ENCODE results near the gene TEC.
"Not testable (repeated sequence)": the region's sequence is repeated elsewhere in the genome, so short reads cannot be mapped to it uniquely, and the experiment has no call there.

TEC gene

GRCh38 chr4:48268956-48269860, at the start of gene TEC:
Gene TEC, minus strand, starts transcription at chr4:48269838. Its CDS starts 41,224 bp downstream, at chr4:48228614.
- peak in 17 of 42 donors; percentile 4 to 46 (median 17) for DNase-seq
- intact Hi-C loops (cut with DNase I): no loop called here

- DNase-seq: peak in 5 of 42 donors; percentile 1 to 25 (median 3)
- intact Hi-C loops (cut with DNase I): no loop called here
These were observed 46.3 kb upstream of the TEC start for GRCh38 chr4:48315728-48316630.

GRCh38 chr4:48314746-48315145, 45.1 kb upstream of the TEC start:
- intact Hi-C loops (cut with DNase I); DNase-seq: not testable (repeated sequence)

GRCh38 chr4:48311896-48312295, 42.3 kb upstream of the TEC start:
- DNase-seq: no peak
- intact Hi-C loops (cut with DNase I): no loop called here

- intact Hi-C loops (cut with DNase I): no loop called here
- no peak for DNase-seq
These were observed 39.3 kb upstream of the TEC start for GRCh38 chr4:48308901-48309300.

- DNase-seq: no peak
- intact Hi-C loops (cut with DNase I): no loop called here
These were observed 37.9 kb upstream of the TEC start for GRCh38 chr4:48307528-48307927.

- no peak for DNase-seq
- intact Hi-C loops (cut with DNase I): no loop called here
These were observed 35.9 kb upstream of the TEC start for GRCh38 chr4:48305508-48305907.

GRCh38 chr4:48300004-48300403, 30.4 kb upstream of the TEC start:
- no peak for DNase-seq
- intact Hi-C loops (cut with DNase I): no loop called here

- DNase-seq: no peak
- intact Hi-C loops (cut with DNase I): no loop called here
These were observed 29.9 kb upstream of the TEC start for GRCh38 chr4:48299560-48299959.

GRCh38 chr4:48297256-48297846, 27.7 kb upstream of the TEC start:
- no peak for DNase-seq
- intact Hi-C loops (cut with DNase I): no loop called here

GRCh38 chr4:48296365-48296764, 26.7 kb upstream of the TEC start:
- intact Hi-C loops (cut with DNase I): no loop called here
- no peak for DNase-seq

- DNase-seq: no peak
- intact Hi-C loops (cut with DNase I): no loop called here
These were observed 25.5 kb upstream of the TEC start for GRCh38 chr4:48295116-48295515.

- DNase-seq; intact Hi-C loops (cut with DNase I): not testable (repeated sequence)
These were observed 22.7 kb upstream of the TEC start for GRCh38 chr4:48292218-48292790.

GRCh38 chr4:48290146-48290772, 20.6 kb upstream of the TEC start:
- no peak for DNase-seq
- intact Hi-C loops (cut with DNase I): no loop called here

GRCh38 chr4:48286060-48286459, 16.4 kb upstream of the TEC start:
- intact Hi-C loops (cut with DNase I); DNase-seq: not testable (repeated sequence)

- intact Hi-C loops (cut with DNase I); DNase-seq: not testable (repeated sequence)
These were observed 16.0 kb upstream of the TEC start for GRCh38 chr4:48285640-48286039.

- intact Hi-C loops (cut with DNase I): no loop called here
- DNase-seq: no peak
These were observed 6.0 kb upstream of the TEC start for GRCh38 chr4:48275686-48276085.

GRCh38 chr4:48275247-48275646, 5.6 kb upstream of the TEC start:
- no peak for DNase-seq
- intact Hi-C loops (cut with DNase I): no loop called here

GRCh38 chr4:48271626-48272025, 2.0 kb upstream of the TEC start:
- intact Hi-C loops (cut with DNase I): no loop called here
- no peak for DNase-seq
